SIG-M5 treated with dmso at 0.1 percent for 504 hours (cell line): ENCODE results near the gene CHST8.

Experiments used
- DNase-seq: peaks from one replicate; lab custom pipeline; 2025; ENCODE audit not compliant: unreplicated experiment; lab: John Stamatoyannopoulos, UW

The CHST8 gene

DNA sequence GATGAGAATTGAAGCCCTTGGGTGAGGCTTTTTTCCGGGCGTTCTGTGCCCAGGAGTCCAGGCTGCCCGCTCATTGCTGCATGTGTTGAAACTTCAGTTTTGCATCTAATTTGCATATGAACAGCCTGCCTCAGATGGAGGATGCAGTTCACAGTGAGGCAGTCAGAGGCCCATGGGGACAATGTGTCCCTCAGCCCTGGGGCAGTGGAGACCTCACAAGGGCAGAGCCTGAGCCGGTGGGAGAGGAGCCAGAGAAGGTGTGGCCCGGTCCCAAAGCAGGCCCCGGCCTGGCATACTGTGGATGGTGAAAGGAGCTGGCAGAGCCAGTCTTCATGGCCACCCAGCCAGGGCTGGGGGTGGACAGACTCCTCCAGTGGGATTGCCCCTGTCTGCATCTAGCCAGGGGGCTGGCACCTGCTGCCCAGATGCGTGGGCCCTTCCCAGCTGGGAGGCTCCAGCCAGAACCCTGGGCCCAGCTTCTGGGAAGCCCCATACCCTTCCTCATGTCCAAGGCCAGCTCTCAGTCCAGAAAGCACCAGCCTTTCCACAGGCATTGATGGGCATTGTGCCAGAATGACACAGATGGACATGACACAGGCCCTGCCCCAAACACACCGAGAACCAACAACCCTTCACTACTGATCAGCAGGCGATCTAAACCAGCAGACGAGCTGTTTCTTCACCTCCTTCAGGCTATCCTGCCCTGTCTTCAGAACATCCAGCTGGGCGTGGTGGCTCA lies 142.0 kb downstream of the CHST8 start:
- DNase-seq = no peak

GRCh38 chr19:33766623-33767022 lies 144.9 kb downstream of the CHST8 start:
- DNase-seq = no peak

GRCh38 chr19:33767898-33768413 lies 146.2 kb downstream of the CHST8 start:
- DNase-seq = peak; percentile 13

DNA sequence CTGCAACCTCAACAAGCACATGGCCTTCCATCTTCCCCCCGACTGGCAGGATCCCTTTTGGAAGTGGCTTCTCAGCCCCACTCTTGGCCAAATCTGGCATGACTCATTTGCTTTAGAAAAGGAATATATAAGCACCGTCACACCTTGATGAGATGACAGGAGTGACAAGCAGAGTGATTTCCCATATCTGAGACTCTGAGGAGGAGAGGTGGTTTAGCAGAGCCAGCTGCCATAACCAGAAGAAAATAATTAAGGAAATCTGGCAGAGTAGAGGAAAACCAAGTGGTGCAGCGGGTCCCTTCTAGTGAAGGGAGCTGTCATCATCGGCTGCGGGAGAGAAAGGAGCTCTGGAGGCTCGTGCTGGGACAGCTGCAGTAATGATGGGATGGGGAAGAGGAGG lies 147.5 kb downstream of the CHST8 start:
- DNase-seq = no peak

DNA sequence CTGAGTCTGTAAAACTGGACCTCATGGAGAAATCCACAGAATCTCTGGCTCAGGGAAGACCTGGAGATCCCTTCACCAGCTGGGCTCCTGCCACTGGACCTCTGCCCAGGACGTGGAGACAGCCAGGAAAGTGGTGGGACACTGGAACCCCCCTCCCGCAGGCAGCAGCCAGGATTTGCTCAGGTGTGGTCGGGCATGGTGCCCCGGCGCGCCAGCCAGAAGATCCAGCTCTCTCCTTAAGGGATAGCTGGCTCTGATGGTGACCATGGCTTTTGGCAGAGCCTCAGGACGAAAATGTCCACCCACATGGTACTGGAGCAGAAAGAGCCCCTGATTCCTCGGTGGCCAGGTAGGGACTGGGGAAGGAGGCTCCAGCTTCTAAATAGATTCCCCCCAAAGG lies 148.4 kb downstream of the CHST8 start:
- no peak for DNase-seq

- DNase-seq = peak; percentile 46
Measured at GRCh38 chr19:33771384-33772101, 149.8 kb downstream of the CHST8 start.

GRCh38 chr19:33772102-33772857 lies 150.5 kb downstream of the CHST8 start:
- no peak for DNase-seq

GRCh38 chr19:33772858-33773180 lies 151.1 kb downstream of the CHST8 start:
- DNase-seq = no peak

- no peak for DNase-seq
Measured at GRCh38 chr19:33773704-33774624, 152.2 kb downstream of the CHST8 start.

DNA sequence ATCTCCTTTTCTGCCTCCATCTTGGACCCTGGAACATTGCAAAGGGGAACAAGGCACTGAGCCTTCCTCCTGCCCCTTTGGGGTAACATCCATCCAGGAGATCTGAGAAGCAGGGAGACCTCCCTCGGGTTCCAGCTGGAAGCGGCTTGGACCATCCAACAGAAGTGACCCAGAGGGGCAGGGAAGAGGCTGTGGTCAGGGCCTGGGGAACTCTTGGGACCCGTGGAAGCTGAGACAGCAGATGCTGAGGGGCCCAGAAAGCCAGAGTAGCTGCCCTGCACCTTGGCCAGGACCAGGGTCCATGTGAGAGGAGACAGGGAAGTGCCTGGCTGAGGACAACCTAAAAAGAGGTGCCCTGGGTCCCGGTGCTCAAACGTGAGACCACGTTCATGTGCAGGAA lies 153.0 kb downstream of the CHST8 start:
- DNase-seq = no peak

DNA sequence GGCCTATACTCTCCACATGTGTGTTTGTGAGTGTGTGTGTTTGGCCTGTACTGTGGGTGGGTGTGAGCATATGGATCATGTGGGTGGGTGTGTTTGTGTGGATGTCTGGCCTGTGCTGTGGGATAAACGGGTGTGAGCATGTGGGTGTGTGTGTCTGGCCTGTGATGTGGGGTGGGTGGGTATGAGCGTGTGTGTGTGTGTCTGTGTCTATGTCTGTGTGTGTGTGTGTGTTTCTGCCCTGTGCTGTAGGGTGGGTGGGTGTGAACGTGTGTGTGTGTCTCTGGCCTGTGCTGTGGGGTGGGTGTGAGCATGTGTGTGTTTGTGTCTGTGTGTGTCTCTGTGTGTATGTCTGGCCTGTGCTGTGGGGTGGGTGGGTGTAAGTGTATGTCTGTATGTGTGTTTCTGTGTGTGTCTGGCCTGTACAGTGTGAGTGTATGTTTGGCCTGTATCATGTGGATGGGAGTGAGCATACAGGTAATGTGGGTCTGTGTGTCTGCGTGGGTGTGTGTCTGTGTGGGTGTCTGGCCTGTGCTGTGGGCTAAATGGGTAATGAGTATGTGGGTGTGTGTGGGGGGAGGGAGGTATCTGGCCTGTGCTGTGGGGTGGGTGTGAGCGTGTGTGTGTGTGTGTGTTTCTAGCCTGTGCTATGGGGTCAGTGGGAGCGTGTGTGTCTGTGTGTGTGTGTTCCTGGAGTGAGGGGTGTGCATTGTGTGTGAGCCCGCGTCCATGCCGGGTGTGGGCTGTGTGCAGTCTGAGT lies 154.2 kb downstream of the CHST8 start:
- DNase-seq = no peak

- DNase-seq = no peak
Measured at GRCh38 chr19:33777351-33777750, 155.6 kb downstream of the CHST8 start.

DNA sequence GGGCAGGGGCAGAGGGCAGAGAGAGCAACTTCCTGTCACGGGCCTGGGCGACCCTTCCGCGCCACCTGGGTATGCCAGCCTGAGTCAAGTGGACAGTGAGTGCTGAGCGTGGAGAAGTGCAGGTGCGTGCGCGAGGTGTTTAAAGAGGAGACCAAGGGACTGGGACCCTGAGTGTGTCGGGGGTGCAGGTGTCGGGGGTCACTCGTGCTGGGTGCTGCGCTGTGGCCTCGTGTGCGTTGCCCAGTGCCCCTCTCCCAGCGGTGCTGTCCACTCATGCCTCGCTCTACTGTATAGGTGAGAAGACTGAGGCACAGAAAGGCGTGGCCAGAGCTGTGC lies 156.0 kb downstream of the CHST8 start:
- no peak for DNase-seq

DNA sequence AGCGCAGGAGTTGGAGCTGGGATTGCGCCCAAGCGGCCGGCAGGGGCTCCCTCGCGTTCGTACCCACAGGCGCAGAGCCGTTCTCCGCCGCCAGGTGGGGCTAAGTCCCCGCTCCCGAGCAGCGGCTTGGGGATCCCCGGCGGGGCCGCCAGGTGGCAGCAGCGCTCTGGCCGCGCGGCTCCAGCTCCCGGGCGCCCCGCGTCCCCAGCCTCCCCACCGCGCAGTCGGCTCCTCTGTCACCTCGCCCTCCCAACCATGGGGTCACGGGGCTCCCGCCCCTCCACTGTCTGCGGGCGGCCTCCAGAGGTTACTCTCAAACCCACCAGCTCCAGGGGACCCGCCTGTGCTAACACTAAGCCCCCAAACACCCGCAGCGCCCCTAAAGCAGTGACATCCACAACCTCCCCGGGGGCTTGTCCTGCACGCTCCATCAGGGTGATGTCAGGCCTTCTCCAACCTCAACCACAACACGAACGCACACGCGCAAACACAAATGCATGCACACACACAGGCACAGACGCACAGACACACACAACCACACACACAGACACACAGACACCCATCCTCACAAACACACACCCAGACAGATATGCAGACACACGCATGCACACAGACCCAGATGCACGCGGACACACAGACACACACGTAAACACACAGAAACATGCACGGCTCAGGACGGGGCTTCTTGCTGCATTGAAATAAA lies 156.5 kb downstream of the CHST8 start:
- DNase-seq = peak; percentile 65

DNA sequence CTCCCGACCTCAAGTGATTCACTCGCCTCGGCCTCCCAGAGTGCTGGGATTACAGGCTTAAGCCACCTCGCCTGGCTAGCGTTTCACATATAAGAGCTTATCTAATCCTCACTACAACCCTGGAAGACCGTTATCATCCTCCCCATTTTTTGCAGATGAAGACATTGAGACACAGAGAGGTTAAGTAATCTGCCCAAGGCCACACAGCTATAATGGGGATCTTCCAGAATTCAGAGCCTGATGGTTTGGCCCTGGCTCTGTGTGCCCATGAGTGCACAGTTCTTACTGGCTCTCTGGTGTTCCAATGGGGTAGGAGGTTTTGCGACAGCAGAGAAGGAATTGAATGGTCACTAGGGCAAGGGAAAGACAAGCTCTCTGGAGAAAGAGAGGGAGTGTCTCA lies 158.1 kb downstream of the CHST8 start:
- DNase-seq = no peak

- DNase-seq = no peak
Measured at GRCh38 chr19:33780251-33780650, 158.5 kb downstream of the CHST8 start.

- no peak for DNase-seq
Measured at GRCh38 chr19:33780746-33781145, 159.0 kb downstream of the CHST8 start.

- no peak for DNase-seq
Measured at GRCh38 chr19:33781415-33781935, 159.7 kb downstream of the CHST8 start.

DNA sequence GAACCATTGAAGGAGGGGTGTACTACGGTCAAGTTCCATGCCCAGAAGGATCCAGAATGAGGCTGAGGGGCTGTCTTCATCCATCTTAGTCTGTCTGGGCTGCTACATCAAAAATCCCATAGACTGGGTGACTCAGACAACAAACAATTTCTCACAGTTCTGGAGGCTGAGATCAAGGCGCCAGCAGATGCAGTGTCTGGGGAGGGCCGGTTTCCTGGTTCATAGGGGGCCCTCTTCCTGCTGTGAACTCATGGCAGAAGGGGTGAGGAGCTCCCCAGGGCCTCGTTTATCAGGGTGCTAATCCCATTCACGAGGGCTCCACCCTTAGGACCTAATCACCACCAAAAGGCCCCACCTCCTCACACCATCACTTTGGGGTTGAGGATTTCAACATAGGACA lies 160.2 kb downstream of the CHST8 start:
- no peak for DNase-seq
